ENCODE data around the gene SYNE2.
"Not testable (repeated sequence)": the region's sequence is repeated elsewhere in the genome, so short reads cannot be mapped to it uniquely, and the experiment has no call there.

Gene SYNE2

GRCh38 chr14:63852817-63853731 is at the start of gene SYNE2:
TSS of gene SYNE2 (plus strand) at chr14:63853004. CDS start at chr14:63909149, 56,145 bp downstream.
- peak; percentile 88 for DNase-seq (ENCODE audit: low read depth, low spot score)

- DNase-seq (ENCODE audit: low read depth, low spot score): not testable (repeated sequence)
Measured at GRCh38 chr14:63803221-63803791, 49.5 kb upstream of the SYNE2 start.

DNA sequence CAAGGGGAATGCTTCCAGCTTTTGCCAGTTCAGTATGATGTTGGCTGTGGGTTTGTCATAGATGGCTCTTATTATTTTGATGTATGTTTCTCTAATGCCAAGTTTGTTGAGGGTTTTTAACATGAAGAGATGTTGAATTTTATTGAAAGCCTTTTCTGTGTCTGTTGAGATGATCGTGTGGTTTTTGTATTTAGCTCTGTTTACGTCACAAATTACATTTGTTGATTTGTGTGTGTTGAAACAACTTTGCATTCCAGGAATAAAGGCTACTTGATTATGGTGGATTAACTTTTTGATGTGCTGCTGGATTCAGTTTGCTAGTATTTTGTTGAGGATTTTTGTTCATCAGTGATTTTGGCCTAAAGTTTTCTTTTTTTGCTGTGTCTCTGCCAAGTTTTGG is 46.7 kb upstream of the SYNE2 start:
- DNase-seq (ENCODE audit: low read depth, low spot score): not testable (repeated sequence)

DNA sequence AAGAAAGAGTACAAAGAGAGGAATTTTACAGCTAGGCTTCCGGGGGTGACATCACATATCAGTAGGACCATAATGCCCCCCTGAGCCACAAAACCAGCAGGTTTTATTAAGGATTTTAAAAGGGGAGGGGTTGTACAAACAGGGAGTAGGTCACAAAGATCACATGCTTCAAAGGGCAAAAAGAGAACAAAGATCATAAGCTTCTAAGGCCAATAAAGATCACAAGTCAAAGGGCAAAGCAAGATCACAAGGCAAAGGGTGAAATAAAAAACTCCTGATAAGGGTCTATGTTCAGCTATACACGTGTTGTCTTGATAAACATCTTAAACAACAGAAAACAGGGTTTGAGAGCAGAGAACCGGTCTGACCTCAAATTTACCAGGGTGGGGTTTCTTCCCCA is 41.1 kb upstream of the SYNE2 start:
- DNase-seq (ENCODE audit: low read depth, low spot score): not testable (repeated sequence)

DNA sequence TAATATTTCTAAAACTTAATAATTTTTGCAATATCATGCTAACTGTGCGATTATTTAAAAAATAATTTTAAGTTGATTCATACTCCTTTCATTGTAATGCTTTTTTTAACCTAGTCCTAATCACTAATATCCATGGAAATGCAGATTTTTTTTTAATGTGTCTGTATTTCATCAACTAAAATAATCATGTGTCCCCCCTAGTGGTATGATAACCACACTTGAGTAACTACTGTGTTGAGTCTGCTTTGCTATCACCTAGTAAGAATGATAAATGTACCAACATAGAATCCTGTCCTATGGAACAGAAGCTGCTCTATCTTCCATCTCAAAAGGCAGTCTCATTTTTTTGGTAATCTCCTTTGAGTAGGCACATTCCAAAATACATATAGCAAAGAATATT is 19.1 kb upstream of the SYNE2 start:
- no peak for DNase-seq (ENCODE audit: low read depth, low spot score)

DNA sequence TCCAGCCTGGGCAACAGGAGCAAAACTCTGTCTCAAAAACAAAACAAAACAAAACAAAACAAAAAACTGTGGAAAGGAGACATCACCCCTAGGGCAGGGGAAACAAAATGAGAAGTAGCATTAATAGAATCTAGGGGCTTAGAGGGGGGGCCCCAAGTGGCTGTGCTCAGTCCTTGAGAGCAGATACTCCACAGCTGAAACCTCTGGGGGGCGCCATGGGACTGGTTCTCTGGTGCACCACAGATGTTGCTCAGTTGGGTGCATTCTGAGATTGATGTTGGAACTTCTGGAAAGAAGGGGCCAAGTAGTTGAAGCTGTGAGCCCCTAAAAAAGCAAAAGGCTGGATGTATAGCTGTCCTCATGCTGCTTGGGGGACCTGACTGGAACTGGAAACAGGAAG is 11.8 kb upstream of the SYNE2 start:
- no peak for DNase-seq (ENCODE audit: low read depth, low spot score)

- no peak for DNase-seq (ENCODE audit: low read depth, low spot score)
Measured at GRCh38 chr14:63843796-63844195, 9.0 kb upstream of the SYNE2 start.

DNA sequence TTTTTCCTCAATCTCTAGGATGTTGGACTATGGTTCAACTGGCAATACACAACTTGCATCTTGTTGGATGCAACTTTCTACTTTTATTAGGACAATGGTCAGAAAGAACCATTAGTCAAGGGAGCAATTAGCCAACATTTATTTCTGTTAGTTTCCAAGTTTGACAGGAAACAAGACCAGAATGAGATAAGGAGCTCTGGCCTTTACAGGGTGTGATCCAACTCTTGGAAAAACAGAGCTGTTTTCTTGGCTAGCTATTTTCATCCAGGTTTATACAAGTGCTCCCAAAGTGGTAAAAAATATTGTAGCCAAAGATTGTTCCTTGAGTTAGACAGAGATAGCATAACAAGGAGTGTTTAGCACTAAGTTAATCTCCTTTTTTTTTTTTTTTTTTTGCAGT is 3.9 kb upstream of the SYNE2 start:
- no peak for DNase-seq (ENCODE audit: low read depth, low spot score)

GRCh38 chr14:63852271-63852816 is 460 bp upstream of the SYNE2 start:
- DNase-seq (ENCODE audit: low read depth, low spot score): peak; percentile 83

DNA sequence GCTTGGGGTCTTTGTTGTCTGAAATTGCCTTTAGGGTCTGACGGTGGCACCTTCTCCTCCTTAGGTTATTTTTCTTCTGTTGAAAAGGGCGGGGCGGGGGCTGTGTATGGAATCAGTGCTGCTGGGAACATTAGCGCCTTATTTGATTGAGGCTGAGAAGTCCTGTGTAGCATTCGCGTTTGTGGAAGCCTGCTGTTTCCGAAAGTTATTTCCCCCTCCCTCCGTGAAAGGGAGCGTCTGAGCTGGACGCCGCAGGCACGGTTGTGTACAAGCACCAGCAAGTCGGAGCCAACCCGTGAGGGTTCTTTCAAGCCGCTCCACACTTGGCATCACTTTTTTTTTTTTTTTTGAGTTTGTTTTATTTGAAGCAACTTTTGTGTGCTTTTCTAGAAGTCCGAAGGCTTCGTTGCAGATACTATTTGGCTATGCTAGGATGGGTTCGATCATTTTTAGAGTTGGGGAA is 1.1 kb downstream of the SYNE2 start:
- DNase-seq (ENCODE audit: low read depth, low spot score): peak; percentile 79

DNA sequence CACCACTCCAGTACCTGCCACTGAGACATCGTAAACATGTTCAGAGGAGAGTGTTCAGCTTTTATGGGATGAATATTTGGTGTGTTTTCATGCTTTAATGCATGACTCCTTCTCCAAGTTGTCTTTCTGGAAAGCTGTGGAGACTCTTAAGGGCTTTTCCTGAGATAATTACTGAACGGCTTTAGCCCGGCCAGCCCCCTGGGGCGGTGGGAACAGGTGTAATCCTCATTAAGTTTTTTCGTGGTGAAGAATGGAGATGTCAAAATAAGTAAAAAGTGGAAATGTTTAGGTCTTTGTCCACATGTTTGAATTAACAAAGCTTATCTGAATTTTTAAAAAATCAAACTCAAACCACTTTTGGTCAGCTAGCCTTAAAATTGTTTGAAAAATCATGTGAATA is 1.5 kb downstream of the SYNE2 start:
- DNase-seq (ENCODE audit: low read depth, low spot score): no peak

- DNase-seq (ENCODE audit: low read depth, low spot score): no peak
Measured at GRCh38 chr14:63855281-63855680, 2.5 kb downstream of the SYNE2 start.

DNA sequence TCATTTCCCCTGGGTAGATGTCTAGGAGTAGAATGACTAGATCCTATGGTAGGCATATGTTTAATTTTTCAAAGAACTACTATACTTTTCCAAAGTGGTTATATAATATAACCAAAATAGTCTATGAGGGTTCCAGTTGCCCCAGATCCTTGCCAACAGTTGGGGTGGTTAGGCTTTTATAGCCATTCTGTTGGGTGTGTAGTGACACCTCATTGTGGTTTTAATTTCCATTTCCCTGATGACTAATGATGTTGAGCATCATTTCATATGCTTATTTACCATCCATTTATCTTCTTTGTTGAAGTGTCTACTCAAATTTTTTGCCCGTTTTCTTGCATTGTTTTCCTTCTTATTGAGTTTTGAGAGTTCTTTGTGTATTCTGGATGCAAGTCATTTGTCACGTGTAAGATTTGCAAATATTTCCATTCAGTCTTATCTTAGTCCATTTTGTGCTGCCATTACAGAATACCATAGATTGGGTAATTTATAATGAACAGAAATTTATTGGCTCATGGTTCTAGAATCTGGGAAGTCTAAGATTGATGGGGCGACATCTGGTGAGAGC is 4.7 kb downstream of the SYNE2 start:
- no peak for DNase-seq (ENCODE audit: low read depth, low spot score)

GRCh38 chr14:63860146-63860545 is 7.3 kb downstream of the SYNE2 start:
- DNase-seq (ENCODE audit: low read depth, low spot score): peak; percentile 68

- no peak for DNase-seq (ENCODE audit: low read depth, low spot score)
Measured at GRCh38 chr14:63862163-63862562, 9.4 kb downstream of the SYNE2 start.

DNA sequence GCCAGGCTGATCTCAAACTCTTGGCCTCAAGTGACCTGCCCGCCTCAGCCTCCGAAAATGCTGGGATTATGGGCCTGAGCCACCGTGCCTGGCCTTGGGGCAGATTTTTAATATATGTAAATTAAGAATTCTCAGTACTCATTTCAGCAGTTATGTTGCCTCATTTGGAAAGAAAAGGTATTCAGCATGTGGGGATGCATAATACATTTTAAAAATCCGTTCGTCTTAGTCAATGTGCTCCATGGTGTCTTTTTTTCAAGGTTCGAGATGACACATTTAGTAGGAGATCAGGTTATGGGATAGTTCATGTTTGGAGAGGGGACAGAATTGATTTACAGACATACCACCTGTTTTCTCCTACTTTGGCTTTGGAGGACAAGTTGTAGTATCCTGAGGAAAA is 10.2 kb downstream of the SYNE2 start:
- DNase-seq (ENCODE audit: low read depth, low spot score): no peak

- DNase-seq (ENCODE audit: low read depth, low spot score): not testable (repeated sequence)
Measured at GRCh38 chr14:63864775-63865174, 12.0 kb downstream of the SYNE2 start.

DNA sequence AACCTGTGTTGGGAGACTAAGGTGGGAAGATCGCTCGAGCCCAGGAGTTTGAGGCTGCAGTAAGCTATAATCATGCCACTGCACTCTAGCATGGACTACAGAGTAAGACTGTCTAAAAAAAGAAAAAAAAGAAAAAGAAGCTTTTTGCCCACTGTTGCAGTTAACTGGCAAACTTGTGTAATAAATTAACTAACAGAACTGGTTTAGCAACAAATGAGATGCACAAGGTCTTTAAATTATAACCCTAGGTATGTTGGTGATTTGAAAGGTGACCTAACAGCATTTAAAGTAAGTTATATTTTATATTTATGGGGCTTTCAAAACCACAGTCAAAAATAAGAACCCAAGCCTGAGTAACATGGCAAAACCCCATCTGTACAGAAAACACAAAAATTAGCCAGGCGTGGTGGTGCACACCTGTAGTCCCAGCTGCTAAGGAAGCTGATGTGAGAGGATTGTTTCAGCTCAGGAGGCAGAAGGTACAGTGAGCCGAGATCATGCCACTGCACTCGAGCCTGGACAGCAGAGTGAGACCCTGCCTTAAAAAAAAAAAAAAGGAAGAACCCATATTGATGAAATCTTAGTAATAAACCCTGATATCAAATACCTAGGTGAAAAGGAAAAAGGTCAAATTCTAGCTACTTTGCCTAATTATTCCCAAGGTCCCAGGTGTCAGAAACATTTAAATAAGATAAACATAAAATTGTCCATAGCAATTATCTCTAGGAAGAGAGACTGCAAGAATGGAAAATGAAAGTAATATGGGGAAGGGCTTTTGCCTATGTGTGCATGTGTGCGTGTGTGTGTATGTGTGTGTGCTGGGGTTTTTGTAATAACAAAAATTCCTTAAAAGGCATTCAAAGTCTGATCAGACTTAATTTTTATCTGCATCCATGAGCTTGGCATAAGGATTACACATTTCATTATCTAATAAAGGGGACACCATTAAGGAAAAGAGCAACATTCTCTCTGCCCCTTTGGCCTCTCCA is 15.4 kb downstream of the SYNE2 start:
- DNase-seq (ENCODE audit: low read depth, low spot score): no peak

GRCh38 chr14:63869940-63870752 is 17.3 kb downstream of the SYNE2 start:
- not testable (repeated sequence) for DNase-seq (ENCODE audit: low read depth, low spot score)

GRCh38 chr14:63870753-63871037 is 17.9 kb downstream of the SYNE2 start:
- not testable (repeated sequence) for DNase-seq (ENCODE audit: low read depth, low spot score)

All from ELF-1 (cell line).